SU-DHL-6 (cell line): Measurements from ENCODE around the gene LCORL.

Experiments
- H2AFZ ChIP-seq: fragments of 200-600 bp; sonication (generic); 2 replicates; pipeline ENCODE4 v1.6.1; 2014; ENCODE audit warnings: low read depth, mild to moderate bottlenecking, moderate library complexity, mixed read lengths, antibody characterized with exemption, low read length; ENCODE audit not compliant: severe bottlenecking
- H3F3A ChIP-seq: fragments of 200-600 bp; shearing (Covaris generic); 2 replicates; pipeline ENCODE4 v1.6.0; 2016; ENCODE audit warnings: antibody characterized with exemption, mild to moderate bottlenecking; ENCODE audit not compliant: insufficient read depth
- H3K27ac ChIP-seq: fragments of 200-600 bp; sonication (generic); 2 replicates; pipeline ENCODE4 v1.5.1; 2016; ENCODE audit warnings: low read depth, mild to moderate bottlenecking, low read length, moderate library complexity, mixed read lengths
- H3K27me3 ChIP-seq: fragments of 200-600 bp; sonication (generic), shearing (Covaris generic); 2 replicates; pipeline ENCODE4 v1.6.0; 2014; ENCODE audit warnings: mild to moderate bottlenecking, low read length
- H3K36me3 ChIP-seq: fragments of 200-600 bp; sonication (generic); 2 replicates; pipeline ENCODE4 v1.6.1; 2014; ENCODE audit warnings: mild to moderate bottlenecking, low read length, mixed read lengths
- H3K4me2 ChIP-seq: fragments of 300-600, 200-600 bp; shearing (Covaris generic), sonication (generic); 2 replicates; pipeline ENCODE4 v1.6.0; 2014; ENCODE audit warnings: low read length, low read depth, mild to moderate bottlenecking; ENCODE audit not compliant: poor library complexity, severe bottlenecking
- H3K4me3 ChIP-seq: fragments of 200-600 bp; sonication (generic); 2 replicates; pipeline ENCODE4 v1.5.1; 2014; ENCODE audit warnings: antibody characterized with exemption, low read length, mild to moderate bottlenecking, mixed read lengths; ENCODE audit not compliant: insufficient read depth, poor library complexity, severe bottlenecking
- H3K79me2 ChIP-seq: fragments of 200-600 bp; sonication (generic); 2 replicates; pipeline ENCODE4 v1.6.1; 2014; ENCODE audit warnings: mild to moderate bottlenecking, low read length, moderate library complexity; ENCODE audit not compliant: insufficient read depth
- H3K9ac ChIP-seq: fragments of 200-600 bp; sonication (generic); 2 replicates; pipeline ENCODE4 v1.7.0; 2014; ENCODE audit warnings: mild to moderate bottlenecking, low read length
- H3K9me2 ChIP-seq: fragments of 200-600 bp; sonication (generic); replicated peaks from 2 replicates; pipeline ENCODE4 v1.6.1; 2014; ENCODE audit warnings: low read length; ENCODE audit not compliant: insufficient read depth
- H3K9me3 ChIP-seq: fragments of 200-600 bp; sonication (generic); 2 replicates; pipeline ENCODE4 v1.6.1; 2014; ENCODE audit warnings: low read length, mixed read lengths; ENCODE audit not compliant: insufficient read depth
- H4K20me1 ChIP-seq: fragments of 200-600 bp; sonication (generic); 2 replicates; pipeline ENCODE4 v1.6.1; 2014; ENCODE audit warnings: low read depth, mild to moderate bottlenecking, antibody characterized with exemption, low read length, moderate library complexity, mixed read lengths
- EZH2phosphoT487 ChIP-seq: fragments of 200-600 bp; sonication (generic), shearing (Covaris generic); conservative IDR thresholded peaks from 2 replicates; pipeline ENCODE4 v1.6.1; 2018; ENCODE audit warnings: mild to moderate bottlenecking, antibody characterized with exemption, low read length, moderate library complexity, mixed read lengths
- TF ChIP-seq, protein P1 (sequence below): fragments of 200-600 bp; sonication (generic); IDR thresholded peaks from one replicate; pipeline ENCODE4 v1.5.1; 2017; ENCODE audit warnings: antibody characterized with exemption, mild to moderate bottlenecking, low read length, moderate library complexity; ENCODE audit not compliant: insufficient read depth, poor library complexity, severe bottlenecking

LCORL gene

DNA sequence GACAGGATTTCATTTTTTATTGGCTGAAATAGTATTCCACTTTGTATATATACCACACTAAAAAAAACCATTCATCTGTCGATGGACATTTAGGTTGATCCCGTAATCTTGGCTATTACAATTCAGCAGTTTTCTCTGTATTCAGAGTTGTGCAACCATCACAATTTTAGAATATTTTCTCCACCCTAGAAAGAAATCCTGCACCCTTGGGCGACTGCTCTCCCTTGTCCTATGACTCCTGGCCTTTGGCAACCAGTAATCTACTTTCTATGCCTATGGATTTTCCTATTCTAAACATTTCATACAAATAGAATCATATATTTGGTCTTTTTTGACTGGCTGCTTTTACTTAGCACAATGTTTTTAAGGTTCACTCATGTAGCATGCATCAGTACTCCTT, 126.1 kb downstream of the LCORL start:
- TF ChIP-seq, protein P1, sequence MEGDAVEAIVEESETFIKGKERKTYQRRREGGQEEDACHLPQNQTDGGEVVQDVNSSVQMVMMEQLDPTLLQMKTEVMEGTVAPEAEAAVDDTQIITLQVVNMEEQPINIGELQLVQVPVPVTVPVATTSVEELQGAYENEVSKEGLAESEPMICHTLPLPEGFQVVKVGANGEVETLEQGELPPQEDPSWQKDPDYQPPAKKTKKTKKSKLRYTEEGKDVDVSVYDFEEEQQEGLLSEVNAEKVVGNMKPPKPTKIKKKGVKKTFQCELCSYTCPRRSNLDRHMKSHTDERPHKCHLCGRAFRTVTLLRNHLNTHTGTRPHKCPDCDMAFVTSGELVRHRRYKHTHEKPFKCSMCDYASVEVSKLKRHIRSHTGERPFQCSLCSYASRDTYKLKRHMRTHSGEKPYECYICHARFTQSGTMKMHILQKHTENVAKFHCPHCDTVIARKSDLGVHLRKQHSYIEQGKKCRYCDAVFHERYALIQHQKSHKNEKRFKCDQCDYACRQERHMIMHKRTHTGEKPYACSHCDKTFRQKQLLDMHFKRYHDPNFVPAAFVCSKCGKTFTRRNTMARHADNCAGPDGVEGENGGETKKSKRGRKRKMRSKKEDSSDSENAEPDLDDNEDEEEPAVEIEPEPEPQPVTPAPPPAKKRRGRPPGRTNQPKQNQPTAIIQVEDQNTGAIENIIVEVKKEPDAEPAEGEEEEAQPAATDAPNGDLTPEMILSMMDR, result no peak
- TF ChIP-seq EZH2phosphoT487, result no peak
- no peaks in the 10 kb centered on the region for H3K9me2 ChIP-seq
- H3F3A ChIP-seq, result no peaks in the 10 kb centered on the region
- no peak overlapping the region for H3K27ac ChIP-seq
- H4K20me1 ChIP-seq, result no peaks in the 10 kb centered on the region
- H3K9ac ChIP-seq, result no peak overlapping the region
- no peaks in the 10 kb centered on the region for H3K79me2 ChIP-seq
- H3K4me3 ChIP-seq, result no peak overlapping the region
- H3K4me2 ChIP-seq, result no peak overlapping the region
- no peaks in the 10 kb centered on the region for H3K27me3 ChIP-seq
- no peaks in the 10 kb centered on the region for H3K9me3 ChIP-seq
- no peak overlapping the region for H2AFZ ChIP-seq
- 0 out of 2 replicates have a peak, but pooled peaks cover 3% of the 10 kb centered on the region for H3K36me3 ChIP-seq

DNA sequence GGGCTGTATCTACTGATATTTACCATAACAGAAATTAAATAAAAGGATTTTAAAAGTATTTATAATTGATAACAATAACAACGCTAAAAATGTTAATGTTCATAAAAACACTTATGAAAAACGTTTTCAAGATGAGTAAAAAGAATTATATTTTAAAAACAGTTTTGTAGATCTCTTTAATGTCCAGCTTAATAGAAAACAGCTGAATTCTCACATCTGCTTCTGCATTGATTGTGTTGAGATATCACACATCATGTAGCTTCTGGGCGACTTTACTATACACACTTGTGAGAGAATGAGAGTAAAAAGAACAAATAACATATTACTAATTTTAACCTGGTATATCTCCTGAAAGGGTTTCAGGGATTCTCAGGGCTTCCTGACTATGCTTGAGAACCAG, 127.1 kb downstream of the LCORL start:
- Histone ChIP-seq H3K27me3 (no peaks in the 10 kb centered on the region), H3K27ac (no peak overlapping the region), H3K4me2 (no peak overlapping the region), H2AFZ (no peak overlapping the region), H3K9me3 (no peaks in the 10 kb centered on the region), H3K4me3 (no peak overlapping the region), H3F3A (no peaks in the 10 kb centered on the region), H4K20me1 (no peaks in the 10 kb centered on the region), H3K9ac (no peak overlapping the region), H3K79me2 (no peaks in the 10 kb centered on the region), H3K9me2 (no peaks in the 10 kb centered on the region), H3K36me3 (0 out of 2 replicates have a peak, but pooled peaks cover 3% of the 10 kb centered on the region)
- TF ChIP-seq EZH2phosphoT487, result no peak
- TF ChIP-seq, protein P1, result no peak

DNA sequence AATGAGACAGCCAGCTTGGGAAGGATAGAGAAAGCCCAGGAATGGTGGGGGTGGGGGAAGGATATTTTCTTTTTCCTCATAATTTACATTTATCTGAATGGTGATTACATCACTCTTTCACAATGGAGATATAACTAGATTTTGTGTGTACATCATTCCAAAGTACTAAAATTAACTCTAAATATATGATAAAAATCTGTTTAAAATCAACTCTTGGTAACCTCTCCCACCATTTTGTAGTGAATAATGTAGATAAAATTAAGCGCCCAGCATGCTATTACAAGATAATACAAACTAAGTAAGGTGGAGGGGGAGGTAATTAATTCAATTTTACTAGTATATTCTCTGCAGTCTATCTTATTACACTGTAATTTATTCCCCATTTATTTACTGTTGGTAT, 131.9 kb downstream of the LCORL start:
- Histone ChIP-seq H3K27me3 (no peaks in the 10 kb centered on the region), H3F3A (no peaks in the 10 kb centered on the region), H3K36me3 (no peaks in the 10 kb centered on the region), H3K4me2 (no peak overlapping the region), H3K4me3 (no peak overlapping the region), H3K27ac (no peak overlapping the region), H3K9ac (no peak overlapping the region), H3K9me3 (no peaks in the 10 kb centered on the region), H3K9me2 (no peaks in the 10 kb centered on the region), H2AFZ (no peak overlapping the region), H4K20me1 (no peaks in the 10 kb centered on the region; the same call in 1 of the 2 replicates), H3K79me2 (no peaks in the 10 kb centered on the region)
- no peak for TF ChIP-seq EZH2phosphoT487
- TF ChIP-seq, protein P1, result no peak
